ENCODE data around the gene RNF149. TPM values are rescaled to one million over a fixed set of nuclear protein-coding genes. Genes with fewer than 3 reads are reported as not detected.

The RNF149 gene
- total RNA-seq: 70.1 and 73.1 TPM in 2 replicates

GRCh38 chr2:101308432-101309210 lies at the start of gene RNF149:
TSS of gene RNF149 (minus strand) at chr2:101308701. CDS start at chr2:101308588, 113 bp downstream.
- Histone ChIP-seq H3K4me1 (ENCODE audit: insufficient read depth, low read length) (peaks cover 21% of the 10 kb centered on the region), H3K9me3 (ENCODE audit: low read depth, low read length) (no peaks in the 10 kb centered on the region), H3K4me3 (ENCODE audit: insufficient read depth, low read length) (peak within 1 kb of the TSS; percentile 87), H3K36me3 (ENCODE audit: insufficient read depth, low read length) (no peaks in the 10 kb centered on the region), H3K4me2 (ENCODE audit: insufficient read depth, low read length) (peak within 1 kb of the TSS; percentile 96), H2AFZ (ENCODE audit: low read length) (peak within 1 kb of the TSS; percentile 97), H3K79me2 (ENCODE audit: insufficient read depth, low read length) (peaks cover 51% of the 10 kb centered on the region), H4K20me1 (ENCODE audit: insufficient read depth, low read length) (peaks cover 37% of the 10 kb centered on the region), H3K27ac (ENCODE audit: low read depth, low read length) (peak within 1 kb of the TSS; percentile 64), H3K27me3 (ENCODE audit: insufficient read depth, low read length) (no peaks in the 10 kb centered on the region)
- TF ChIP-seq, protein P1, sequence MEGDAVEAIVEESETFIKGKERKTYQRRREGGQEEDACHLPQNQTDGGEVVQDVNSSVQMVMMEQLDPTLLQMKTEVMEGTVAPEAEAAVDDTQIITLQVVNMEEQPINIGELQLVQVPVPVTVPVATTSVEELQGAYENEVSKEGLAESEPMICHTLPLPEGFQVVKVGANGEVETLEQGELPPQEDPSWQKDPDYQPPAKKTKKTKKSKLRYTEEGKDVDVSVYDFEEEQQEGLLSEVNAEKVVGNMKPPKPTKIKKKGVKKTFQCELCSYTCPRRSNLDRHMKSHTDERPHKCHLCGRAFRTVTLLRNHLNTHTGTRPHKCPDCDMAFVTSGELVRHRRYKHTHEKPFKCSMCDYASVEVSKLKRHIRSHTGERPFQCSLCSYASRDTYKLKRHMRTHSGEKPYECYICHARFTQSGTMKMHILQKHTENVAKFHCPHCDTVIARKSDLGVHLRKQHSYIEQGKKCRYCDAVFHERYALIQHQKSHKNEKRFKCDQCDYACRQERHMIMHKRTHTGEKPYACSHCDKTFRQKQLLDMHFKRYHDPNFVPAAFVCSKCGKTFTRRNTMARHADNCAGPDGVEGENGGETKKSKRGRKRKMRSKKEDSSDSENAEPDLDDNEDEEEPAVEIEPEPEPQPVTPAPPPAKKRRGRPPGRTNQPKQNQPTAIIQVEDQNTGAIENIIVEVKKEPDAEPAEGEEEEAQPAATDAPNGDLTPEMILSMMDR (IDR thresholded peaks at IDR 0.05; ENCODE audit: extremely low read depth, low read depth, low read length): no peak
- DNase-seq (ENCODE audit: insufficient read length, low spot score, missing footprints): peak; percentile 98

DNA sequence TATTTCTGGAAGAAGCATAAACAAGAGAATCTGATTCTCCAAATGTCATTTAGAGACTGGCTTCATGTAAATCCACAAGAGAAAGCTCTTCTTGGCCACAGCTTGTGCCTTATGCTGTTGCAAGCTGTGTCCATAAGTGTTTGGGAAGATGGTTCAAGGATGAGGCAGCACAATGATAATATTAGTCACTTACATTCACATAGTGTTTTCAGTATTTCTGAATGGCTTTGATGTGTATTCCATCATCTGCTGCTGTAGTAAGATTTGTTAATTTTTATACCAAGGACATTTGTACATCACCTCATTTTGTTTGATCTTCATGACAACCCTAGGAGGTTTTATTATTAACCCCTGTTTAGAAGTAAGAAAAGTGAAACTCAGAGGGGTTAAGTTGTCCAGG lies 48.9 kb upstream of the RNF149 start:
- Histone ChIP-seq H3K4me1 (ENCODE audit: insufficient read depth, low read length) (peaks cover 17% of the 10 kb centered on the region), H3K79me2 (ENCODE audit: insufficient read depth, low read length) (no peaks in the 10 kb centered on the region), H3K36me3 (ENCODE audit: insufficient read depth, low read length) (no peaks in the 10 kb centered on the region), H3K4me2 (ENCODE audit: insufficient read depth, low read length) (no peak overlapping the region), H4K20me1 (ENCODE audit: insufficient read depth, low read length) (no peaks in the 10 kb centered on the region), H3K27ac (ENCODE audit: low read depth, low read length) (peak overlapping the region; percentile 41), H2AFZ (ENCODE audit: low read length) (no peak overlapping the region), H3K27me3 (ENCODE audit: insufficient read depth, low read length) (peaks cover 3% of the 10 kb centered on the region), H3K9me3 (ENCODE audit: low read depth, low read length) (no peaks in the 10 kb centered on the region), H3K4me3 (ENCODE audit: insufficient read depth, low read length) (no peak overlapping the region)
- DNase-seq (ENCODE audit: insufficient read length, low spot score, missing footprints): no peak
- TF ChIP-seq, protein P1 (IDR thresholded peaks at IDR 0.05; ENCODE audit: extremely low read depth, low read depth, low read length): no peak

- no peaks in the 10 kb centered on the region for H3K9me3 ChIP-seq (ENCODE audit: low read depth, low read length)
- H2AFZ ChIP-seq (ENCODE audit: low read length): no peak overlapping the region
- no peak overlapping the region for H3K4me3 ChIP-seq (ENCODE audit: insufficient read depth, low read length)
- H3K4me2 ChIP-seq (ENCODE audit: insufficient read depth, low read length): no peak overlapping the region
- H4K20me1 ChIP-seq (ENCODE audit: insufficient read depth, low read length): no peaks in the 10 kb centered on the region
- peaks cover 3% of the 10 kb centered on the region for H3K27me3 ChIP-seq (ENCODE audit: insufficient read depth, low read length)
- no peaks in the 10 kb centered on the region for H3K79me2 ChIP-seq (ENCODE audit: insufficient read depth, low read length)
- no peak overlapping the region for H3K27ac ChIP-seq (ENCODE audit: low read depth, low read length)
- no peak for DNase-seq (ENCODE audit: insufficient read length, low spot score, missing footprints)
- H3K4me1 ChIP-seq (ENCODE audit: insufficient read depth, low read length): peaks cover 17% of the 10 kb centered on the region
- H3K36me3 ChIP-seq (ENCODE audit: insufficient read depth, low read length): no peaks in the 10 kb centered on the region
- TF ChIP-seq, protein P1 (IDR thresholded peaks at IDR 0.05; ENCODE audit: extremely low read depth, low read depth, low read length): no peak
Observed at GRCh38 chr2:101356521-101356920, 48.0 kb upstream of the RNF149 start.

DNA sequence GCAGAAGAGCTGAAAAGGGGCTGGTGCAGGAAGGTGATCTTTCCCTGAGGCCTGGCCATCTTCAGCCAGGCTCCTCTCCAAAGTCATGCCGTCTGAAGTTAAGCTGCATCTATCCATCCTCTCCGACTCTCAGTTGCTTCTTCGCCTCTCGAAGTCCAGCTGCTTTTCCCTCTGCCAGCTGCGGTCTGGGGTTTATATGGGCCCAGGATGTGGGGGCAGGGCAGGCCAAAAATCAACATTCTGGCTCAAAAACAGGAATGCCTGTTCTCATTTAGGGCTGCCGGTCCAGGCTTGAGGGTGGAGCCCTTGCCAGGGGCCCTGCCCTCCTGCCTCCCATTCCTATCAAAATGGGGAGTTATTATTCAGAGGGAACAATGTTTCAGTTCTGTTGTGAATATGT lies 47.6 kb upstream of the RNF149 start:
- no peaks in the 10 kb centered on the region for H3K9me3 ChIP-seq (ENCODE audit: low read depth, low read length)
- peak overlapping the region; percentile 7 for H2AFZ ChIP-seq (ENCODE audit: low read length)
- H3K4me1 ChIP-seq (ENCODE audit: insufficient read depth, low read length): peaks cover 17% of the 10 kb centered on the region
- no peak overlapping the region for H3K27ac ChIP-seq (ENCODE audit: low read depth, low read length)
- H4K20me1 ChIP-seq (ENCODE audit: insufficient read depth, low read length): no peaks in the 10 kb centered on the region
- H3K4me2 ChIP-seq (ENCODE audit: insufficient read depth, low read length): no peak overlapping the region
- peak; percentile 35 for DNase-seq (ENCODE audit: insufficient read length, low spot score, missing footprints)
- H3K27me3 ChIP-seq (ENCODE audit: insufficient read depth, low read length): peaks cover under 1% of the 10 kb centered on the region
- H3K4me3 ChIP-seq (ENCODE audit: insufficient read depth, low read length): no peak overlapping the region
- no peaks in the 10 kb centered on the region for H3K36me3 ChIP-seq (ENCODE audit: insufficient read depth, low read length)
- TF ChIP-seq, protein P1 (IDR thresholded peaks at IDR 0.05; ENCODE audit: extremely low read depth, low read depth, low read length): no peak
- H3K79me2 ChIP-seq (ENCODE audit: insufficient read depth, low read length): no peaks in the 10 kb centered on the region

All from osteoblast (primary cell).